PC-9 (cell line): Measurements from ENCODE around the gene ARSI. TPM values are rescaled to one million over a fixed set of nuclear protein-coding genes. Genes with fewer than 3 reads are reported as not detected.
A peak's percentile ranks its signal among the peaks of the same experiment; 100 is the strongest.

Source experiments
- BruUV-seq: library from RNA; stranded (reverse); fragments of 400-500 nt; replicated peaks from 2 replicates; lab custom pipeline; 2021; lab: Mats Ljungman, UMichigan
- CTCF ChIA-PET: fragments of 300-600 bp; sonication (Branson Sonifier 250); formaldehyde crosslinking; loops from one replicate; lab custom pipeline; 2022; ENCODE audit warnings: antibody characterized with exemption; lab: Charles Lee
- POLR2A ChIA-PET: fragments of 300-600 bp; sonication (Branson Sonifier 250); formaldehyde crosslinking; loops from one replicate; lab custom pipeline; 2022; ENCODE audit warnings: antibody characterized with exemption; ENCODE audit not compliant: unreplicated experiment; lab: Charles Lee
- DNase-seq, 2 experiments: peaks; one replicate each; pipeline versions ENCODE4 v3.0.0 to v3.0.0-alpha.2; 2015 to 2022; ENCODE audit warnings: mixed read lengths in 1 of 2
- H2AFZ ChIP-seq: fragments of 200-600 bp; sonication (generic); 2 replicates; pipeline ENCODE4 v1.8.1; 2017; ENCODE audit warnings: antibody characterized with exemption
- H3F3A ChIP-seq: fragments of 200-600 bp; sonication (generic); 2 replicates; pipeline ENCODE4 v1.8.1; 2017; ENCODE audit warnings: antibody characterized with exemption, mild to moderate bottlenecking, low read depth; ENCODE audit not compliant: insufficient read depth
- H3K27ac ChIP-seq: fragments of 200-600 bp; sonication (generic); 2 replicates; pipeline ENCODE4 v1.6.1; 2016; ENCODE audit warnings: mixed run types
- H3K27me3 ChIP-seq: fragments of 200-600 bp; sonication (generic); 2 replicates; pipeline ENCODE4 v1.6.1; 2016; ENCODE audit warnings: low read depth, mixed run types; ENCODE audit not compliant: insufficient read depth
- H3K36me3 ChIP-seq: fragments of 200-600 bp; sonication (generic); 2 replicates; pipeline ENCODE4 v1.6.1; 2016; ENCODE audit warnings: low read depth, mixed run types
- H3K4me1 ChIP-seq: fragments of 200-600 bp; sonication (generic); replicated peaks from 2 replicates; pipeline ENCODE4 v1.6.1; 2016; ENCODE audit warnings: mixed run types; ENCODE audit not compliant: insufficient read depth
- H3K4me2 ChIP-seq: fragments of 200-600 bp; sonication (generic); 2 replicates; pipeline ENCODE4 v1.6.1; 2017; ENCODE audit warnings: mixed run types
- H3K4me3 ChIP-seq: fragments of 200-600 bp; sonication (generic); 2 replicates; pipeline ENCODE4 v1.6.1; 2016; ENCODE audit warnings: mixed run types
- H3K79me2 ChIP-seq: fragments of 200-600 bp; sonication (generic); 2 replicates; pipeline ENCODE4 v1.6.1; 2017; ENCODE audit warnings: low read depth, mixed run types
- H3K9me2 ChIP-seq: fragments of 200-600 bp; sonication (generic); 2 replicates; pipeline ENCODE4 v1.8.1; 2017; ENCODE audit warnings: mild to moderate bottlenecking; ENCODE audit not compliant: insufficient read depth
- H3K9me3 ChIP-seq: fragments of 200-600 bp; sonication (generic); 2 replicates; pipeline ENCODE4 v1.8.1; 2016; ENCODE audit warnings: low read depth; ENCODE audit not compliant: insufficient read depth
- H4K20me1 ChIP-seq: fragments of 200-600 bp; sonication (generic); 2 replicates; pipeline ENCODE4 v1.8.1; 2017; ENCODE audit not compliant: insufficient read depth
- EZH2 ChIP-seq: fragments of 200-600 bp; sonication (generic); IDR thresholded peaks from 2 replicates; pipeline ENCODE4 v1.8.0; 2017; ENCODE audit warnings: antibody characterized with exemption, low read depth
- intact Hi-C: fragments of 100-400 bp; cut with micrococcal nuclease; formaldehyde crosslinking; loops from one replicate; pipeline ENCODE4 v1.10.0; 2022; ENCODE audit not compliant: unreplicated experiment
- total RNA-seq: library from RNA; stranded (reverse); gene quantifications from 2 replicates; pipeline ENCODE4 v1.2.3, GENCODE V29; 2021
- TF ChIP-seq, protein P1 (sequence below): fragments of 200-600 bp; sonication (generic); conservative IDR thresholded peaks from 2 replicates; pipeline ENCODE4 v1.6.1; 2017; ENCODE audit warnings: mixed run types, antibody characterized with exemption, mild to moderate bottlenecking, moderate library complexity

The ARSI gene
- total RNA-seq, 1 experiment from 2014 or later, result 2.6 TPM

DNA sequence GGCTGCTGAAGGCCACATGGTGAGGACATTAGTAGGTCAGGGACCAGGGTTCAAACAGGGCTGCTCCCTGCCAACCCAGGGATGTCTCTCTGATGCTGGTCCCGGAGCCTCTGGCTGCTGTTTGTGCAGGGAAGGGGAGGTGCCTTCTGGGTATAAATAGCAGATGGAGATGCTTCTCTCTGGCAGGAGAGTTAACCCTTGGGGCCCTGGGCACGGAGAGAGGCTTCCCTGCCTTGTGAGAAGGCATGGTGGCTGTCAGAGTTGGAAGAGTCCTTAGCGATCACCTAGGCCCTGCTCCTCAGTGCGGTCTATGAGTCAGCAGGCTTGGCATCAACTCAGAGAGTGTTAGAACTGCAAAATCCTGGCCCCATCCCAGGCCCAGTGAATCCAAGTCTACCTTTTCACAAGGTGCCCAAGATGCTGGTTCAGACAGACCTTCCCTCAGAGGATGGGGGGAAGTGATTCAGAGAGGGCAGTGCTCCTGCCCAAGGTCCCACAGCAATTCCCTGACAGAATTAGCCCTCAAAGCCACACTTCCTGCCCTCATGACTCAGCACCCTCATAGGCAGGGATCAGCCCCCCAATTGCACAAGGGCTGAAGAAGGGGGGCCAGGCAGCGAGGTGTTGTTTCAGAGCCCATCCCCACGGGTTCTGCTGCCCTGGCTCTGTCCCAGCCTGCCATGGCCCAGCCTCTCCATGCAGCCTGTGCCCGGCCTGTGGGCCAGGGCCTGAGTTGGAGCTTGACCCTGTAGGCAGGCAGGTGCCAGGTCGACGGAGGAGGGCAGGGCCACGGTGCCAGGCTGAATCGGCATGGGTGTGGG is 38.7 kb downstream of the ARSI start:
- H3K4me3 ChIP-seq, result no peak overlapping the region
- CTCF ChIA-PET, result interaction anchor here (0.6 kb wide), 1 partner anchor 186 kb away, joined by 3 read pairs; no protein-coding TSS in a partner anchor

DNA sequence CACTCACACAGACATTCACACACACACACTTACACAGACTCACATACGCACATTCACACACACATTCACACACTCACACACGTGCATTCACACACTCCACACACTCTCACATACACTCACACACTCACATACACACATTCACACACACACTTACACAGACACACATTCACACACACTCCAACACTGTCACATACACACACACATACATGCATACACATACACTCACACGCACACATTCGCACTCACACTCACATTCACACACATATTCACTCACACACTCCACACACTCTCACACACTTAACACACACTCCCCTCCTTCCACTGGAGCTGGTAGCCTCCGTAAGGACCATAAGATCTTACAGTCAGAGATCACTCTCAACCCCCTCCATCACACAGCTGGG is 39.3 kb downstream of the ARSI start:
- H3K9me2 ChIP-seq, result no peaks in the 10 kb centered on the region
- ChIA-PET POLR2A (interaction anchor here (0.7 kb wide), 1 partner anchor 398 kb away, joined by 4 read pairs; the partner anchor contains the start of gene MYOZ3), CTCF (interaction anchor here (0.6 kb wide), 1 partner anchor 186 kb away, joined by 3 read pairs; no protein-coding TSS in a partner anchor)
- H3F3A ChIP-seq, result peaks cover 16% of the 10 kb centered on the region; the same call in 1 of the 2 replicates
- no peaks in the 10 kb centered on the region for H3K27me3 ChIP-seq
- no peak for TF ChIP-seq EZH2
- TF ChIP-seq, protein P1, sequence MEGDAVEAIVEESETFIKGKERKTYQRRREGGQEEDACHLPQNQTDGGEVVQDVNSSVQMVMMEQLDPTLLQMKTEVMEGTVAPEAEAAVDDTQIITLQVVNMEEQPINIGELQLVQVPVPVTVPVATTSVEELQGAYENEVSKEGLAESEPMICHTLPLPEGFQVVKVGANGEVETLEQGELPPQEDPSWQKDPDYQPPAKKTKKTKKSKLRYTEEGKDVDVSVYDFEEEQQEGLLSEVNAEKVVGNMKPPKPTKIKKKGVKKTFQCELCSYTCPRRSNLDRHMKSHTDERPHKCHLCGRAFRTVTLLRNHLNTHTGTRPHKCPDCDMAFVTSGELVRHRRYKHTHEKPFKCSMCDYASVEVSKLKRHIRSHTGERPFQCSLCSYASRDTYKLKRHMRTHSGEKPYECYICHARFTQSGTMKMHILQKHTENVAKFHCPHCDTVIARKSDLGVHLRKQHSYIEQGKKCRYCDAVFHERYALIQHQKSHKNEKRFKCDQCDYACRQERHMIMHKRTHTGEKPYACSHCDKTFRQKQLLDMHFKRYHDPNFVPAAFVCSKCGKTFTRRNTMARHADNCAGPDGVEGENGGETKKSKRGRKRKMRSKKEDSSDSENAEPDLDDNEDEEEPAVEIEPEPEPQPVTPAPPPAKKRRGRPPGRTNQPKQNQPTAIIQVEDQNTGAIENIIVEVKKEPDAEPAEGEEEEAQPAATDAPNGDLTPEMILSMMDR, result no peak
- no peaks in the 10 kb centered on the region for H4K20me1 ChIP-seq
- no peaks in the 10 kb centered on the region for H3K36me3 ChIP-seq
- no TSS peak for BruUV-seq
- no peak overlapping the region for H3K4me3 ChIP-seq
- no peak overlapping the region for H2AFZ ChIP-seq
- no peaks in the 10 kb centered on the region for H3K79me2 ChIP-seq
- H3K27ac ChIP-seq, result peak overlapping the region; percentile 25; the same call in 1 of the 2 replicates
- peaks cover 38% of the 10 kb centered on the region for H3K4me1 ChIP-seq
- H3K4me2 ChIP-seq, result peak overlapping the region; percentile 62
- no peak for DNase-seq
- no peaks in the 10 kb centered on the region for H3K9me3 ChIP-seq
- intact Hi-C loops, result loop anchor here (5.0 kb wide), 1 partner anchor 59 kb away; no protein-coding TSS in a partner anchor

More for the DNA sequence above, 38.7 kb downstream of the ARSI start:
- intact Hi-C loops, result loop anchor here (5.0 kb wide), 1 partner anchor 58 kb away; no protein-coding TSS in a partner anchor
- DNase-seq, result peak; percentile 78 to 87
- Histone ChIP-seq H3K27me3 (no peaks in the 10 kb centered on the region), H3K9me3 (no peaks in the 10 kb centered on the region), H4K20me1 (no peaks in the 10 kb centered on the region), H3K9me2 (no peaks in the 10 kb centered on the region), H3K79me2 (no peaks in the 10 kb centered on the region), H2AFZ (no peak overlapping the region), H3K27ac (peak overlapping the region; percentile 25; the same call in 1 of the 2 replicates), H3F3A (peaks cover 16% of the 10 kb centered on the region; the same call in 1 of the 2 replicates), H3K36me3 (no peaks in the 10 kb centered on the region), H3K4me2 (peak overlapping the region; percentile 62), H3K4me1 (peaks cover 38% of the 10 kb centered on the region)
- BruUV-seq, result no TSS peak
- TF ChIP-seq, protein P1, result no peak
- TF ChIP-seq EZH2, result no peak
- POLR2A ChIA-PET, result no interaction called here

DNA sequence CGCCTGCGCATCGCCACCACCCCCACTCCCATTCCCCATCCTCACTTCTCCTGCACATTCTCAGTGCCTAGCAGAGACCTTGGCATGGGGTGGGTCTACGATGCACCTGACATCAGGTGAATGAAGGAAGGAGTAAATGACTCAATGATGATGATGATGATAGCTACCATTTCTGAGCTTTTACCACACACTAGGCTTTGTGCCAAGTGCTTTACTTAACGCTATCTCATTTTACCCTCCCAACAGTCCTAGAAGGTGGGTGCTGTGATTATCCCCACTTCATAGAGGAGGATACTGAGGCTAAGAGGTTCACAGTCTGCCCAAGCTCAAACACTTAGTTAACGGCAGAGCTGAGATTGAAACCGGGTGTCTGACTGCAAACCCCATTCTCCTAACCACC is 40.2 kb downstream of the ARSI start:
- no peak overlapping the region for H3K4me2 ChIP-seq
- no TSS peak for BruUV-seq

More for the DNA sequence above, 40.2 kb downstream of the ARSI start:
- Histone ChIP-seq H3K79me2 (no peaks in the 10 kb centered on the region), H3F3A (peaks cover 16% of the 10 kb centered on the region; the same call in 1 of the 2 replicates), H4K20me1 (no peaks in the 10 kb centered on the region), H3K9me2 (no peaks in the 10 kb centered on the region), H3K36me3 (no peaks in the 10 kb centered on the region), H3K4me3 (no peak overlapping the region), H3K27ac (no peak overlapping the region), H3K4me1 (peaks cover 38% of the 10 kb centered on the region), H3K9me3 (no peaks in the 10 kb centered on the region), H3K27me3 (no peaks in the 10 kb centered on the region), H2AFZ (no peak overlapping the region)
- DNase-seq, result no peak
- ChIA-PET CTCF (interaction anchor here (0.6 to 1.0 kb wide), 3 partner anchors 24 to 278 kb away, joined by 3 to 24 read pairs (median 4); no protein-coding TSS in a partner anchor), POLR2A (interaction anchor here (0.6 to 0.7 kb wide), 3 partner anchors 294 to 531 kb away, joined by 3 to 5 read pairs (median 4); partner anchors contain the start of gene MYOZ3)
- intact Hi-C loops, result loop anchor here (5.0 kb wide), 1 partner anchor 60 kb away; no protein-coding TSS in a partner anchor
- no peak for TF ChIP-seq EZH2
- TF ChIP-seq, protein P1, result no peak
